Neural cell (in vitro differentiated cells): ENCODE results near the gene ACAD11. TPM values are rescaled to one million over a fixed set of nuclear protein-coding genes. Genes with fewer than 3 reads are reported as not detected.

ENCODE experiments used
- H2AFZ ChIP-seq: fragments of 200-600, 300-800 bp; sonication (generic), shearing (Covaris generic); 2 replicates; pipeline ENCODE4 v1.6.0; 2014; ENCODE audit warnings: low read depth, mild to moderate bottlenecking, antibody characterized with exemption, low read length, moderate library complexity
- H3F3A ChIP-seq: fragments of 200-600 bp; shearing (Covaris generic); 2 replicates; pipeline ENCODE4 v1.6.1; 2016; ENCODE audit warnings: mild to moderate bottlenecking, moderate library complexity, mixed read lengths, antibody characterized with exemption, low read length; ENCODE audit not compliant: insufficient read depth, poor library complexity, severe bottlenecking
- H3K27ac ChIP-seq: fragments of 200-600, 300-800 bp; sonication (generic), shearing (Covaris generic); 2 replicates; pipeline ENCODE4 v1.5.1; 2014; ENCODE audit warnings: mild to moderate bottlenecking, low read length, moderate library complexity
- H3K27me3 ChIP-seq: fragments of 300-800, 200-600 bp; sonication (generic), shearing (Covaris generic); 2 replicates; pipeline ENCODE4 v1.6.0; 2014; ENCODE audit warnings: mild to moderate bottlenecking, low read depth, low read length, moderate library complexity; ENCODE audit not compliant: insufficient read depth
- H3K36me3 ChIP-seq: fragments of 300-800, 200-600 bp; sonication (generic), shearing (Covaris generic); 2 replicates; pipeline ENCODE4 v1.5.1; 2014; ENCODE audit warnings: mild to moderate bottlenecking, antibody characterized with exemption, low read length, moderate library complexity; ENCODE audit not compliant: insufficient read depth
- H3K4me2 ChIP-seq: fragments of 300-800, 200-600 bp; sonication (generic), shearing (Covaris generic); 2 replicates; pipeline ENCODE4 v1.6.0; 2014; ENCODE audit warnings: mild to moderate bottlenecking, low read length
- H3K4me3 ChIP-seq: fragments of 300-800, 200-600 bp; sonication (generic), shearing (Covaris generic); 2 replicates; pipeline ENCODE4 v1.5.1; 2014; ENCODE audit warnings: mild to moderate bottlenecking, low read length, moderate library complexity
- H3K79me2 ChIP-seq: fragments of 200-600 bp; shearing (Covaris generic); replicated peaks from 2 replicates; pipeline ENCODE4 v1.6.0; 2014; ENCODE audit warnings: mild to moderate bottlenecking, low read length, moderate library complexity; ENCODE audit not compliant: insufficient read depth
- H3K9ac ChIP-seq: fragments of 300-800, 200-600 bp; sonication (generic), shearing (Covaris generic); 2 replicates; pipeline ENCODE4 v1.6.1; 2016; ENCODE audit warnings: mild to moderate bottlenecking, low read length, mixed read lengths
- H3K9me2 ChIP-seq: fragments of 200-600 bp; shearing (Covaris generic); 2 replicates; pipeline ENCODE4 v1.6.1; 2016; ENCODE audit warnings: mild to moderate bottlenecking, low read length, mixed read lengths; ENCODE audit not compliant: insufficient read depth
- H3K9me3 ChIP-seq: fragments of 200-600, 300-800 bp; sonication (generic), shearing (Covaris generic); 2 replicates; pipeline ENCODE4 v1.6.1; 2016; ENCODE audit warnings: mild to moderate bottlenecking, mixed run types, low read length, moderate library complexity, mixed read lengths
- H4K20me1 ChIP-seq: fragments of 200-600 bp; shearing (Covaris generic); 2 replicates; pipeline ENCODE4 v1.6.1; 2016; ENCODE audit warnings: mild to moderate bottlenecking, mixed run types; ENCODE audit not compliant: insufficient read depth
- EP300 ChIP-seq: fragments of 450-650 bp; conservative IDR thresholded peaks from 2 replicates; pipeline ENCODE4 v1.6.1; 2014; ENCODE audit warnings: antibody characterized with exemption, mild to moderate bottlenecking, moderate library complexity; ENCODE audit not compliant: poor library complexity, severe bottlenecking
- EZH2 ChIP-seq: fragments of 200-600, 300-800 bp; shearing (Covaris generic), sonication (generic); IDR thresholded peaks from 2 replicates; pipeline ENCODE4 v1.6.1; 2014; ENCODE audit warnings: antibody characterized with exemption, low read length, borderline replicate concordance, mild to moderate bottlenecking; ENCODE audit not compliant: insufficient read depth, poor library complexity, severe bottlenecking
- MXI1 ChIP-seq: fragments of 450-650 bp; conservative IDR thresholded peaks from 2 replicates; pipeline ENCODE4 v1.6.1; 2014; ENCODE audit warnings: antibody characterized with exemption, mild to moderate bottlenecking; ENCODE audit not compliant: poor library complexity, severe bottlenecking
- POLR2AphosphoS5 ChIP-seq: IDR thresholded peaks from 2 replicates; pipeline ENCODE4 v1.6.1; 2012
- RAD21 ChIP-seq: fragments of 450-650 bp; conservative IDR thresholded peaks from 2 replicates; pipeline ENCODE4 v1.6.1; 2014; ENCODE audit warnings: antibody characterized with exemption, mild to moderate bottlenecking, moderate library complexity
- REST ChIP-seq: IDR thresholded peaks from 2 replicates; pipeline ENCODE4 v1.6.1; 2012; ENCODE audit warnings: borderline replicate concordance
- SMC3 ChIP-seq: fragments of 450-650 bp; conservative IDR thresholded peaks from 2 replicates; pipeline ENCODE4 v1.6.1; 2014; ENCODE audit warnings: antibody characterized with exemption, mild to moderate bottlenecking, moderate library complexity; ENCODE audit not compliant: poor library complexity
- TAF1 ChIP-seq: IDR thresholded peaks from 2 replicates; pipeline ENCODE4 v1.6.1; 2012; ENCODE audit warnings: low read depth
- polyA plus RNA-seq: library from polyadenylated mRNA; depleted of rRNA; stranded (reverse); fragments of >200 nt; gene quantifications from 2 replicates; pipeline ENCODE4 v1.2.3, GENCODE V29; 2014
- TF ChIP-seq, protein P1 (sequence below): fragments of 450-650 bp; IDR thresholded peaks from 2 replicates; pipeline ENCODE4 v1.5.1; 2014; ENCODE audit warnings: antibody characterized with exemption, mild to moderate bottlenecking, moderate library complexity; ENCODE audit not compliant: poor library complexity, severe bottlenecking

Gene ACAD11
- polyA plus RNA-seq, 1 donor from 2014 or later: 19.2 TPM

- no peaks in the 10 kb centered on the region for H4K20me1 ChIP-seq
- TF ChIP-seq SMC3 (no peak), TAF1 (no peak), EZH2 (no peak), MXI1 (no peak), POLR2AphosphoS5 (no peak), RAD21 (no peak), EP300 (no peak), REST (no peak)
- TF ChIP-seq, protein P1, sequence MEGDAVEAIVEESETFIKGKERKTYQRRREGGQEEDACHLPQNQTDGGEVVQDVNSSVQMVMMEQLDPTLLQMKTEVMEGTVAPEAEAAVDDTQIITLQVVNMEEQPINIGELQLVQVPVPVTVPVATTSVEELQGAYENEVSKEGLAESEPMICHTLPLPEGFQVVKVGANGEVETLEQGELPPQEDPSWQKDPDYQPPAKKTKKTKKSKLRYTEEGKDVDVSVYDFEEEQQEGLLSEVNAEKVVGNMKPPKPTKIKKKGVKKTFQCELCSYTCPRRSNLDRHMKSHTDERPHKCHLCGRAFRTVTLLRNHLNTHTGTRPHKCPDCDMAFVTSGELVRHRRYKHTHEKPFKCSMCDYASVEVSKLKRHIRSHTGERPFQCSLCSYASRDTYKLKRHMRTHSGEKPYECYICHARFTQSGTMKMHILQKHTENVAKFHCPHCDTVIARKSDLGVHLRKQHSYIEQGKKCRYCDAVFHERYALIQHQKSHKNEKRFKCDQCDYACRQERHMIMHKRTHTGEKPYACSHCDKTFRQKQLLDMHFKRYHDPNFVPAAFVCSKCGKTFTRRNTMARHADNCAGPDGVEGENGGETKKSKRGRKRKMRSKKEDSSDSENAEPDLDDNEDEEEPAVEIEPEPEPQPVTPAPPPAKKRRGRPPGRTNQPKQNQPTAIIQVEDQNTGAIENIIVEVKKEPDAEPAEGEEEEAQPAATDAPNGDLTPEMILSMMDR: no peak
- no peaks in the 10 kb centered on the region for H3K36me3 ChIP-seq
- H3K4me2 ChIP-seq: no peak overlapping the region
- no peaks in the 10 kb centered on the region for H3K9me3 ChIP-seq
- no peak overlapping the region for H3K4me3 ChIP-seq
- no peak overlapping the region for H3K9ac ChIP-seq
- no peak overlapping the region for H3K27ac ChIP-seq
- H3F3A ChIP-seq: no peaks in the 10 kb centered on the region
- H3K79me2 ChIP-seq: no peaks in the 10 kb centered on the region
- H2AFZ ChIP-seq: no peak overlapping the region
- H3K27me3 ChIP-seq: no peaks in the 10 kb centered on the region
- no peaks in the 10 kb centered on the region for H3K9me2 ChIP-seq
Observed at GRCh38 chr3:132573797-132574211, 85.8 kb downstream of the ACAD11 start.

DNA sequence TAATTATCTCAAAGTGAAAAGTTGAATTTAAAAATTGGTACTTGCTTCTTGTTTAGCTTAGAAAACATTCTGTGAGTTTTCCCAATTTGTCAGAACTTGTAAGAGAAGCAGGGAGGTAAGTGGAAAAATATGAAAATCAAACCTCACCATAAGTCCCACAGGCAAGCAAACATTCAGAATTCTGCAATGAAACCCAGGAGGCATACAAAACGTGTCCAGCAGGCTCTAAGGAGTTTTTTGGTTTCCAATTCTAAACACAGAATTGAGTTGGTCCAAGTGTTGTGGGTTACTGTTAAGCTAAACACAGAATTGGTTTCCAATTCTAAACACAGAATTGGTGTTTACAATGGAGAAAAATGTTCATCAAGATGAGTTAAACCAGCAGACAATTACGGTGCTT lies 89.6 kb downstream of the ACAD11 start:
- no peaks in the 10 kb centered on the region for H3K79me2 ChIP-seq
- no peaks in the 10 kb centered on the region for H3K9me2 ChIP-seq
- H3F3A ChIP-seq: no peaks in the 10 kb centered on the region
- TF ChIP-seq RAD21 (no peak), TAF1 (no peak), MXI1 (no peak), EP300 (no peak)
- TF ChIP-seq, protein P1: no peak
- H3K4me3 ChIP-seq: no peak overlapping the region
- no peaks in the 10 kb centered on the region for H3K36me3 ChIP-seq
- H3K9ac ChIP-seq: no peak overlapping the region
- H2AFZ ChIP-seq: no peak overlapping the region
- no peak overlapping the region for H3K4me2 ChIP-seq
- no peak overlapping the region for H3K27ac ChIP-seq
- no peaks in the 10 kb centered on the region for H3K9me3 ChIP-seq
- no peaks in the 10 kb centered on the region for H4K20me1 ChIP-seq
- no peaks in the 10 kb centered on the region for H3K27me3 ChIP-seq
